IMR-90 (cell line): ENCODE measurements around the gene CALY. TPM values are rescaled to one million over a fixed set of nuclear protein-coding genes. Genes with fewer than 3 reads are reported as not detected.

Experiments used
- ATAC-seq: fragments of 200-7000 bp; cut with Tn5 transposase; 2 replicates; pipeline ENCODE4 v1.9.1; 2020; ENCODE audit warnings: low read depth, mild to moderate bottlenecking, moderate library complexity
- BruUV-seq: library from RNA; stranded (reverse); fragments of 400-500 nt; replicated peaks from 2 replicates; lab custom pipeline; 2021; lab: Mats Ljungman, UMichigan
- CTCF ChIA-PET: fragments of 300-600 bp; formaldehyde crosslinking; extraction: SDS; loops from one replicate; lab custom pipeline; 2021; ENCODE audit warnings: antibody characterized with exemption; lab: Yijun Ruan, JAX
- POLR2A ChIA-PET: fragments of 300-600 bp; sonication (Branson Sonifier 250); formaldehyde crosslinking; loops from one replicate; lab custom pipeline; 2022; ENCODE audit warnings: antibody characterized with exemption; ENCODE audit not compliant: unreplicated experiment; lab: Charles Lee
- DNase-seq: peaks from one replicate; pipeline ENCODE4 v3.0.0; 2013
- H2AFZ ChIP-seq: replicated peaks from 2 replicates; pipeline ENCODE3; 2013; ENCODE audit warnings: low read length, mild to moderate bottlenecking; ENCODE audit not compliant: poor library complexity
- H2AK5ac ChIP-seq: 2 replicates; pipeline ENCODE4 v1.6.1; 2013; ENCODE audit warnings: low read depth, low read length, inconsistent platforms
- H2AK9ac ChIP-seq: replicated peaks from 2 replicates; pipeline ENCODE3; 2013; ENCODE audit warnings: mild to moderate bottlenecking, low read depth, low read length, moderate library complexity; ENCODE audit not compliant: poor library complexity
- H2BK120ac ChIP-seq: 2 replicates; pipeline ENCODE4 v1.6.1; 2013; ENCODE audit warnings: low read depth, low read length, inconsistent platforms
- H2BK15ac ChIP-seq: 3 replicates; pipeline ENCODE4 v1.6.1; 2013; ENCODE audit warnings: low read depth, low read length, inconsistent platforms
- H2BK20ac ChIP-seq: 2 replicates; pipeline ENCODE4 v1.6.1; 2013; ENCODE audit warnings: low read depth, mild to moderate bottlenecking, inconsistent platforms, low read length, moderate library complexity
- H2BK5ac ChIP-seq: 2 replicates; pipeline ENCODE4 v1.6.1; 2013; ENCODE audit warnings: mild to moderate bottlenecking, low read depth, low read length, inconsistent platforms; ENCODE audit not compliant: poor library complexity, severe bottlenecking
- H3K14ac ChIP-seq: replicated peaks from 2 replicates; pipeline ENCODE4 v1.6.1; 2013; ENCODE audit warnings: low read depth, low read length, inconsistent platforms
- H3K18ac ChIP-seq: 2 replicates; pipeline ENCODE4 v1.6.1; 2013; ENCODE audit warnings: low read depth, low read length, control low read depth
- H3K23ac ChIP-seq: 2 replicates; pipeline ENCODE4 v1.6.1; 2013; ENCODE audit warnings: low read depth, low read length, inconsistent platforms
- H3K27ac ChIP-seq: 2 replicates; pipeline ENCODE4 v1.5.1; 2013; ENCODE audit warnings: mild to moderate bottlenecking, control low read depth, low read length; ENCODE audit not compliant: insufficient read depth
- H3K27me3 ChIP-seq: 2 replicates; pipeline ENCODE4 v1.6.1; 2013; ENCODE audit warnings: low read length; ENCODE audit not compliant: control insufficient read depth, insufficient read depth
- H3K36me3 ChIP-seq: 2 replicates; pipeline ENCODE4 v1.6.1; 2013; ENCODE audit warnings: low read length, mixed read lengths; ENCODE audit not compliant: control insufficient read depth, insufficient read depth
- H3K4ac ChIP-seq: 2 replicates; pipeline ENCODE4 v1.6.1; 2013; ENCODE audit warnings: low read depth, low read length, inconsistent platforms
- H3K4me1 ChIP-seq: 2 replicates; pipeline ENCODE4 v1.6.1; 2013; ENCODE audit warnings: low read length, mixed read lengths; ENCODE audit not compliant: control insufficient read depth, insufficient read depth
- H3K4me2 ChIP-seq: 2 replicates; pipeline ENCODE4 v1.6.1; 2013; ENCODE audit warnings: low read depth, mild to moderate bottlenecking, control low read depth, low read length, moderate library complexity
- H3K4me3 ChIP-seq: 2 replicates; pipeline ENCODE4 v1.5.1; 2013; ENCODE audit warnings: low read depth, mild to moderate bottlenecking, control low read depth, low read length, moderate library complexity; ENCODE audit not compliant: insufficient read depth
- H3K56ac ChIP-seq: 2 replicates; pipeline ENCODE4 v1.6.1; 2013; ENCODE audit warnings: low read length, inconsistent platforms; ENCODE audit not compliant: insufficient read depth; ENCODE audit errors: extremely low read depth
- H3K79me1 ChIP-seq, 2 experiments: 2 replicates each; pipeline ENCODE4 v1.6.1; 2013; ENCODE audit warnings: low read length in 2 of 2, inconsistent platforms in 1 of 2, low read depth in 1 of 2
- H3K9ac ChIP-seq: 2 replicates; pipeline ENCODE4 v1.6.1; 2013; ENCODE audit warnings: low read depth, low read length, control low read depth
- H3K9me1 ChIP-seq: 2 replicates; pipeline ENCODE4 v1.6.1; 2013; ENCODE audit warnings: low read length, inconsistent platforms; ENCODE audit not compliant: insufficient read depth
- H3K9me3 ChIP-seq: 2 replicates; pipeline ENCODE4 v1.6.1; 2013; ENCODE audit warnings: low read length; ENCODE audit not compliant: control insufficient read depth, insufficient read depth
- H4K20me1 ChIP-seq: 2 replicates; pipeline ENCODE4 v1.6.1; 2013; ENCODE audit warnings: low read length, inconsistent platforms; ENCODE audit not compliant: insufficient read depth
- H4K5ac ChIP-seq: 2 replicates; pipeline ENCODE4 v1.6.1; 2013; ENCODE audit warnings: mild to moderate bottlenecking, low read depth, low read length, control low read depth
- H4K8ac ChIP-seq, 2 experiments: 2 replicates each; pipeline ENCODE4 v1.6.1; 2013; ENCODE audit warnings: low read depth in 2 of 2, low read length in 2 of 2, control low read depth in 1 of 2, inconsistent platforms in 1 of 2
- H4K91ac ChIP-seq: 2 replicates; pipeline ENCODE4 v1.6.1; 2013; ENCODE audit warnings: low read depth, low read length, inconsistent platforms; ENCODE audit not compliant: insufficient read depth
- BHLHE40 ChIP-seq: fragments of 150-350 bp; IDR thresholded peaks from 2 replicates; pipeline ENCODE4 v1.6.1; 2016; ENCODE audit warnings: mild to moderate bottlenecking, low read depth, low read length
- CEBPB ChIP-seq: IDR thresholded peaks from 2 replicates; pipeline ENCODE4 v1.6.1; 2012; ENCODE audit warnings: low read depth, low read length, improper control_type of control experiment
- CHD1 ChIP-seq: IDR thresholded peaks from 2 replicates; pipeline ENCODE4 v1.6.1; 2012; ENCODE audit warnings: low read depth, low read length, improper control_type of control experiment
- CTCF ChIP-seq: conservative IDR thresholded peaks from 2 replicates; pipeline ENCODE4 v1.5.1; 2012; ENCODE audit warnings: mild to moderate bottlenecking, low read depth, low read length, improper control_type of control experiment
- ELK1 ChIP-seq: fragments of 150-350 bp; IDR thresholded peaks from 2 replicates; pipeline ENCODE4 v1.6.1; 2016; ENCODE audit warnings: low read depth, mild to moderate bottlenecking, low read length, moderate library complexity, borderline replicate concordance
- MAZ ChIP-seq: IDR thresholded peaks from 2 replicates; pipeline ENCODE4 v1.6.1; 2012; ENCODE audit warnings: low read depth, mild to moderate bottlenecking, low read length, improper control_type of control experiment, moderate library complexity, borderline replicate concordance
- MXI1 ChIP-seq: IDR thresholded peaks from 2 replicates; pipeline ENCODE4 v1.6.1; 2012; ENCODE audit warnings: low read depth, mild to moderate bottlenecking, low read length, moderate library complexity, borderline replicate concordance
- NFE2L2 ChIP-seq: fragments of 150-350 bp; IDR thresholded peaks from 2 replicates; pipeline ENCODE4 v1.6.1; 2016; ENCODE audit warnings: low read depth, mild to moderate bottlenecking, low read length
- POLR2A ChIP-seq: IDR thresholded peaks from 2 replicates; pipeline ENCODE4 v1.6.1; 2012; ENCODE audit warnings: mild to moderate bottlenecking, low read depth, low read length
- RAD21 ChIP-seq: IDR thresholded peaks from 2 replicates; pipeline ENCODE4 v1.6.1; 2012; ENCODE audit warnings: low read length, improper control_type of control experiment
- RCOR1 ChIP-seq: IDR thresholded peaks from 2 replicates; pipeline ENCODE4 v1.6.1; 2012; ENCODE audit warnings: mild to moderate bottlenecking, low read length, improper control_type of control experiment; ENCODE audit not compliant: insufficient replicate concordance
- RFX5 ChIP-seq: IDR thresholded peaks from 2 replicates; pipeline ENCODE4 v1.8.0; 2012; ENCODE audit warnings: low read depth, mild to moderate bottlenecking, low read length, moderate library complexity
- USF2 ChIP-seq: fragments of 150-350 bp; IDR thresholded peaks from 2 replicates; pipeline ENCODE4 v1.6.1; 2017; ENCODE audit warnings: mild to moderate bottlenecking, antibody characterized with exemption, low read length, low read depth
- WGBS, 2 experiments: methylation state at CpG; one replicate each; pipeline versions ENCODE4 v1.1.5 to v1.1.7; 2013; ENCODE audit warnings: missing lambda C conversion rate in 2 of 2; ENCODE audit not compliant: insufficient read length in 1 of 2; ENCODE audit errors: extremely low coverage in 2 of 2; 5-methylcytosine and 5-hydroxymethylcytosine counted together
- dilution Hi-C: fragments of 300-500 bp; cut with HindIII; formaldehyde crosslinking; loops from one replicate; pipeline ENCODE4 v1.14.3; 2018; ENCODE audit warnings: low sequenced_read_pairs; ENCODE audit not compliant: unreplicated experiment
- in situ Hi-C: fragments of 300-500 bp; cut with MboI; formaldehyde crosslinking; loops from 3 replicates; pipeline ENCODE4 v1.14.3; 2019; ENCODE audit warnings: low sequenced_read_pairs, inconsistent platforms, mixed read lengths
- intact Hi-C: fragments of 100-400 bp; cut with micrococcal nuclease; formaldehyde crosslinking; loops from 2 replicates; pipeline ENCODE4 v1.10.0; 2022
- polyA plus RNA-seq, 3 experiments: library from polyadenylated mRNA; depleted of rRNA; stranded (reverse); fragments of >200 nt; gene quantifications; 2 replicates each; pipeline ENCODE4 v1.2.3, GENCODE V29; 2012; ENCODE audit warnings: low replicate concordance in 1 of 3
- total RNA-seq: library from RNA; depleted of rRNA; stranded (reverse); fragments of >200 nt; gene quantifications from 2 replicates; pipeline ENCODE4 v1.2.3, GENCODE V29; 2012

The CALY gene
- total and polyA plus RNA-seq, 2 of the 4 experiments (the other 2 are of a cell fraction) = 0.34 TPM; not detected in 1

- intact Hi-C loops (loop anchor here (2.0 to 5.0 kb wide), 3 partner anchors 46 to 161 kb away; partner anchors contain the start of gene KNDC1), dilution Hi-C loops (no loop called here), in situ Hi-C loops (no loop called here)
- Histone ChIP-seq H3K4ac (peak within 1 kb of the TSS; percentile 99), H4K91ac (peak within 1 kb of the TSS; percentile 94), H4K5ac (peak within 1 kb of the TSS; percentile 18), H3K27ac (peak within 1 kb of the TSS; percentile 83), H3K27me3 (no peaks in the 10 kb centered on the region), H3K18ac (peak within 1 kb of the TSS; percentile 6; the same call in 1 of the 2 replicates), H3K56ac (peak within 1 kb of the TSS; percentile 89; the same call in 1 of the 2 replicates), H4K8ac (peak within 1 kb of the TSS; percentile 96 to 98; a peak in 3 of 4 replicates), H2BK5ac (peak within 1 kb of the TSS; percentile 92), H3K4me3 (peak within 1 kb of the TSS; percentile 67), H2AK5ac (peak within 1 kb of the TSS; percentile 69), H2BK120ac (peak within 1 kb of the TSS; percentile 90), H3K23ac (peak within 1 kb of the TSS; percentile 97), H3K36me3 (peaks cover 14% of the 10 kb centered on the region; the same call in 1 of the 2 replicates), H3K79me1 (peaks cover 11 to 51% of the 10 kb centered on the region in 2 experiments), H3K9ac (peak within 1 kb of the TSS; percentile 88), H3K9me1 (peaks cover 14% of the 10 kb centered on the region; the same call in 1 of the 2 replicates), H3K4me1 (peaks cover 8% of the 10 kb centered on the region), H4K20me1 (peaks cover 40% of the 10 kb centered on the region), H2AFZ (peak within 1 kb of the TSS; percentile 99), H2BK20ac (no peak within 1 kb of the TSS), H2AK9ac (peak within 1 kb of the TSS; percentile 99), H2BK15ac (no peak within 1 kb of the TSS), H3K4me2 (peak within 1 kb of the TSS; percentile 100), H3K14ac (peak within 1 kb of the TSS; percentile 95), H3K9me3 (no peaks in the 10 kb centered on the region)
- 0% methylated on average over 17 of the region's 89 CpGs; no CpG with 5 or more reads in 1 of the 2 experiments for WGBS, 2 experiments
- ChIA-PET POLR2A (no interaction called here), CTCF (interaction anchor here (0.6 to 1.1 kb wide), 4 partner anchors 13 to 46 kb away, joined by 3 to 5 read pairs (median 4); no protein-coding TSS in a partner anchor)
- DNase-seq (peak; percentile 79), ATAC-seq (peak; percentile 82)
- no TSS peak for BruUV-seq
- TF ChIP-seq RAD21 (no peak), CEBPB (no peak), RCOR1 (no peak), BHLHE40 (0 out of 2 replicates have a peak, but pooled peaks have one; percentile 8), NFE2L2 (0 out of 2 replicates have a peak, but pooled peaks have one; percentile 17), MXI1 (peak; percentile 45; the same call in 1 of the 2 replicates), CTCF (0 out of 2 replicates have a peak, but pooled peaks have one; percentile 19), RFX5 (no peak), CHD1 (peak; percentile 63; the same call in 1 of the 2 replicates), ELK1 (0 out of 2 replicates have a peak, but pooled peaks have one; percentile 2), USF2 (no peak), POLR2A (peak; percentile 83), MAZ (peak; percentile 95)
These were observed 28.1 kb downstream of the CALY start, which contains the start of the genes TUBGCP2 and ZNF511 for GRCh38 chr10:133308421-133309099. TSS of gene TUBGCP2 (minus strand) at chr10:133308872. CDS start at chr10:133302941, 5,931 bp downstream. TSS of gene ZNF511 (plus strand) at chr10:133308914. CDS start at chr10:133308944, 30 bp downstream.
